Germinal center (tissue), 1 donor: ENCODE data around the gene BMF.

ENCODE experiments used
- DNase-seq: peaks from one replicate; pipeline ENCODE4 v3.0.0; 2012; ENCODE audit warnings: mixed read lengths, low spot score

BMF gene

GRCh38 chr15:40103864-40104271, 4.8 kb downstream of the BMF start:
- no peak for DNase-seq

GRCh38 chr15:40102897-40103858, 5.5 kb downstream of the BMF start:
- DNase-seq, result no peak

GRCh38 chr15:40100947-40101905, 7.5 kb downstream of the BMF start:
- peak; percentile 60 for DNase-seq

GRCh38 chr15:40100123-40100946, 8.3 kb downstream of the BMF start:
- no peak for DNase-seq

- peak; percentile 88 for DNase-seq
These were observed 10.0 kb downstream of the BMF start for GRCh38 chr15:40098489-40099261.

GRCh38 chr15:40097968-40098476, 10.7 kb downstream of the BMF start:
- no peak for DNase-seq

GRCh38 chr15:40097096-40097967, 11.3 kb downstream of the BMF start:
- DNase-seq, result no peak

- peak; percentile 70 for DNase-seq
These were observed 12.4 kb downstream of the BMF start for GRCh38 chr15:40096094-40096891.

GRCh38 chr15:40095371-40096093, 13.1 kb downstream of the BMF start:
- DNase-seq, result no peak

GRCh38 chr15:40094156-40094555, 14.5 kb downstream of the BMF start:
- no peak for DNase-seq

GRCh38 chr15:40092979-40093869, 15.5 kb downstream of the BMF start:
- peak; percentile 62 for DNase-seq

- DNase-seq, result no peak
These were observed 16.3 kb downstream of the BMF start for GRCh38 chr15:40092256-40092978.

- DNase-seq, result no peak
These were observed 16.8 kb downstream of the BMF start for GRCh38 chr15:40091861-40092255.

GRCh38 chr15:40090774-40091455, 17.8 kb downstream of the BMF start:
- DNase-seq, result no peak

GRCh38 chr15:40088929-40089755, 19.5 kb downstream of the BMF start:
- no peak for DNase-seq
